ENCODE data around the gene MYO7A.
"Not testable (repeated sequence)": the region's sequence is repeated elsewhere in the genome, so short reads cannot be mapped to it uniquely, and the experiment has no call there.

MYO7A gene

GRCh38 chr11:77093056-77093891, 34.8 kb upstream of the MYO7A start:
- no peak for DNase-seq

GRCh38 chr11:77093987-77094840, 33.8 kb upstream of the MYO7A start:
- no peak for DNase-seq

- no peak for DNase-seq
Measured at GRCh38 chr11:77094841-77095365, 33.1 kb upstream of the MYO7A start.

GRCh38 chr11:77095551-77096490, 32.2 kb upstream of the MYO7A start:
- DNase-seq = no peak

GRCh38 chr11:77096591-77097019, 31.4 kb upstream of the MYO7A start:
- no peak for DNase-seq

GRCh38 chr11:77097180-77097579, 30.9 kb upstream of the MYO7A start:
- DNase-seq = not testable (repeated sequence)

- DNase-seq = no peak
Measured at GRCh38 chr11:77100166-77101042, 27.6 kb upstream of the MYO7A start.

- DNase-seq = no peak
Measured at GRCh38 chr11:77101043-77101537, 27.0 kb upstream of the MYO7A start.

GRCh38 chr11:77102246-77103210, 25.5 kb upstream of the MYO7A start, which contains the start of gene OMP:
Gene OMP, plus strand, starts transcription at chr11:77102840. Its CDS starts 0 bp downstream, at chr11:77102840.
- no peak for DNase-seq

- no peak for DNase-seq
Measured at GRCh38 chr11:77103319-77103718, 24.7 kb upstream of the MYO7A start.

- no peak for DNase-seq
Measured at GRCh38 chr11:77104727-77105126, 23.3 kb upstream of the MYO7A start.

GRCh38 chr11:77106321-77106720, 21.7 kb upstream of the MYO7A start:
- no peak for DNase-seq

GRCh38 chr11:77106759-77107158, 21.3 kb upstream of the MYO7A start:
- no peak for DNase-seq

GRCh38 chr11:77107950-77108349, 20.1 kb upstream of the MYO7A start:
- peak; percentile 64 for DNase-seq

- DNase-seq = no peak
Measured at GRCh38 chr11:77108436-77108835, 19.6 kb upstream of the MYO7A start.

GRCh38 chr11:77109236-77110019, 18.6 kb upstream of the MYO7A start:
- DNase-seq = no peak

- no peak for DNase-seq
Measured at GRCh38 chr11:77110836-77111235, 17.2 kb upstream of the MYO7A start.

GRCh38 chr11:77111277-77111676, 16.8 kb upstream of the MYO7A start:
- no peak for DNase-seq

- no peak for DNase-seq
Measured at GRCh38 chr11:77111946-77112345, 16.1 kb upstream of the MYO7A start.
